Measurements from ENCODE around the gene FMO2.

DNA sequence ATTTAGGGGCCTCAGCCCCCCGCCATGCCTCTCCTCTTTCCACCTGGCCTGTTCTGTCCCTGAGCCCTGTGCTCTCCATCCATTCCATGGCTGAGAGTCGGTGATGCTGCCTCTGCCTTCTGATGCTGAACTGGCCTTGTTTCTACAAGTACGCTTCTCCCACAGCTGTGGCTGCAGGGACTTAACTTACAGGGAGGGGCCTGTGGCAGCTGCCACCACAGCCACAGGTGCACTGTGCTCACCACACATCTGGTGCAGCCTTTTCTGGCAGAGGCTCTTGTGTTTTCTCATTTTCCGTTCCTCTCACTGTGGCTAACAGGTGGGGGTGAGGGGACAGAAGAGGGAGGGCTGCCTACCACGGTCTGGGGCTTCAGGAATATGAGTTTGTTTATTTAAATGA, 67.4 kb downstream of the FMO2 start:
- TF ChIP-seq, protein P1, sequence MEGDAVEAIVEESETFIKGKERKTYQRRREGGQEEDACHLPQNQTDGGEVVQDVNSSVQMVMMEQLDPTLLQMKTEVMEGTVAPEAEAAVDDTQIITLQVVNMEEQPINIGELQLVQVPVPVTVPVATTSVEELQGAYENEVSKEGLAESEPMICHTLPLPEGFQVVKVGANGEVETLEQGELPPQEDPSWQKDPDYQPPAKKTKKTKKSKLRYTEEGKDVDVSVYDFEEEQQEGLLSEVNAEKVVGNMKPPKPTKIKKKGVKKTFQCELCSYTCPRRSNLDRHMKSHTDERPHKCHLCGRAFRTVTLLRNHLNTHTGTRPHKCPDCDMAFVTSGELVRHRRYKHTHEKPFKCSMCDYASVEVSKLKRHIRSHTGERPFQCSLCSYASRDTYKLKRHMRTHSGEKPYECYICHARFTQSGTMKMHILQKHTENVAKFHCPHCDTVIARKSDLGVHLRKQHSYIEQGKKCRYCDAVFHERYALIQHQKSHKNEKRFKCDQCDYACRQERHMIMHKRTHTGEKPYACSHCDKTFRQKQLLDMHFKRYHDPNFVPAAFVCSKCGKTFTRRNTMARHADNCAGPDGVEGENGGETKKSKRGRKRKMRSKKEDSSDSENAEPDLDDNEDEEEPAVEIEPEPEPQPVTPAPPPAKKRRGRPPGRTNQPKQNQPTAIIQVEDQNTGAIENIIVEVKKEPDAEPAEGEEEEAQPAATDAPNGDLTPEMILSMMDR (IDR thresholded peaks at IDR 0.05; ENCODE audit: insufficient read depth, low read length) = no peak
- TF ChIP-seq GABPA (IDR thresholded peaks at IDR 0.05; ENCODE audit: low read depth) (no peak), POLR2AphosphoS5 (IDR thresholded peaks at IDR 0.05; ENCODE audit: low read depth) (no peak)

Data from HL-60 (cell line).